Astrocyte of the spinal cord (primary cell): ENCODE data around the gene SLC49A3.
"Not testable (repeated sequence)": the region's sequence is repeated elsewhere in the genome, so short reads cannot be mapped to it uniquely, and the experiment has no call there.

Source experiments
- DNase-seq: peaks from one replicate; pipeline ENCODE4 v3.0.0; 2011; ENCODE audit warnings: low read depth, low spot score
- H3K4me3 ChIP-seq: 2 replicates; pipeline ENCODE4 v1.5.1; 2011; ENCODE audit warnings: low read depth, mild to moderate bottlenecking, low read length, moderate library complexity
- CTCF ChIP-seq: IDR thresholded peaks from 2 replicates; pipeline ENCODE4 v1.5.1; 2012; ENCODE audit warnings: low read depth, mild to moderate bottlenecking, low read length, inconsistent platforms
- in situ Hi-C: cut with HindIII; loops from 2 replicates; pipeline ENCODE4 v1.10.0; 2017; ENCODE audit warnings: low sequenced_read_pairs

Gene SLC49A3

GRCh38 chr4:688854-689681, at the start of gene SLC49A3:
Gene SLC49A3, minus strand, starts transcription at chr4:689151. Its CDS starts 24 bp downstream, at chr4:689127.
- peak within 1 kb of the TSS; percentile 29 for H3K4me3 ChIP-seq
- no peak for DNase-seq
- in situ Hi-C loops, result no loop called here
- no peak for TF ChIP-seq CTCF

- DNase-seq, in situ Hi-C loops, H3K4me3 ChIP-seq: not testable (repeated sequence)
These were observed 47.6 kb upstream of the SLC49A3 start for GRCh38 chr4:736561-736960.

- no peak for TF ChIP-seq CTCF
- DNase-seq, result no peak
- in situ Hi-C loops, result no loop called here
- H3K4me3 ChIP-seq, result no peak overlapping the region
These were observed 46.6 kb upstream of the SLC49A3 start for GRCh38 chr4:735583-735982.

- TF ChIP-seq CTCF, result no peak
These were observed 46.0 kb upstream of the SLC49A3 start for GRCh38 chr4:734951-735350.

GRCh38 chr4:734075-734474, 45.1 kb upstream of the SLC49A3 start:
- TF ChIP-seq CTCF, result no peak
- in situ Hi-C loops, result no loop called here

More at GRCh38 chr4:734951-735350, 46.0 kb upstream of the SLC49A3 start:
- no peak overlapping the region for H3K4me3 ChIP-seq
- no peak for DNase-seq
- in situ Hi-C loops, result no loop called here

GRCh38 chr4:733631-733980, 44.7 kb upstream of the SLC49A3 start:
- in situ Hi-C loops, result no loop called here
- H3K4me3 ChIP-seq, result no peak overlapping the region
- DNase-seq, result no peak
- TF ChIP-seq CTCF, result no peak

More at GRCh38 chr4:734075-734474, 45.1 kb upstream of the SLC49A3 start:
- DNase-seq, result no peak
- no peak overlapping the region for H3K4me3 ChIP-seq

GRCh38 chr4:732911-733630, 44.1 kb upstream of the SLC49A3 start:
- no peak overlapping the region for H3K4me3 ChIP-seq
- TF ChIP-seq CTCF, result no peak
- in situ Hi-C loops, result no loop called here
- no peak for DNase-seq
